Liver (tissue), 3 donors: ENCODE data around the gene IMPDH2.

Source experiments
- RXRA ChIP-seq, 2 donors: IDR thresholded peaks; 2 replicates each; pipeline ENCODE4 v1.6.1; 2017 to 2018; ENCODE audit warnings: antibody characterized with exemption in 2 of 2, mild to moderate bottlenecking in 1 of 2
- TF ChIP-seq, protein P1 (sequence below): IDR thresholded peaks from 2 replicates; pipeline ENCODE4 v1.6.1; 2016; ENCODE audit warnings: antibody characterized with exemption
- TF ChIP-seq, protein P2 (sequence below): fragments of 150-350 bp; IDR thresholded peaks from 2 replicates; pipeline ENCODE4 v1.5.1; 2017; ENCODE audit warnings: improper control_type of control experiment, low read depth, low read length; ENCODE audit not compliant: missing input control
- donor health status: healthy.
- donor health status: healthy.

- TF ChIP-seq RXRA (IDR thresholded peaks at IDR 0.05), result no peak
- TF ChIP-seq, protein P1, sequence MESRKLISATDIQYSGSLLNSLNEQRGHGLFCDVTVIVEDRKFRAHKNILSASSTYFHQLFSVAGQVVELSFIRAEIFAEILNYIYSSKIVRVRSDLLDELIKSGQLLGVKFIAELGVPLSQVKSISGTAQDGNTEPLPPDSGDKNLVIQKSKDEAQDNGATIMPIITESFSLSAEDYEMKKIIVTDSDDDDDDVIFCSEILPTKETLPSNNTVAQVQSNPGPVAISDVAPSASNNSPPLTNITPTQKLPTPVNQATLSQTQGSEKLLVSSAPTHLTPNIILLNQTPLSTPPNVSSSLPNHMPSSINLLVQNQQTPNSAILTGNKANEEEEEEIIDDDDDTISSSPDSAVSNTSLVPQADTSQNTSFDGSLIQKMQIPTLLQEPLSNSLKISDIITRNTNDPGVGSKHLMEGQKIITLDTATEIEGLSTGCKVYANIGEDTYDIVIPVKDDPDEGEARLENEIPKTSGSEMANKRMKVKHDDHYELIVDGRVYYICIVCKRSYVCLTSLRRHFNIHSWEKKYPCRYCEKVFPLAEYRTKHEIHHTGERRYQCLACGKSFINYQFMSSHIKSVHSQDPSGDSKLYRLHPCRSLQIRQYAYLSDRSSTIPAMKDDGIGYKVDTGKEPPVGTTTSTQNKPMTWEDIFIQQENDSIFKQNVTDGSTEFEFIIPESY, result no peak
- TF ChIP-seq, protein P2, sequence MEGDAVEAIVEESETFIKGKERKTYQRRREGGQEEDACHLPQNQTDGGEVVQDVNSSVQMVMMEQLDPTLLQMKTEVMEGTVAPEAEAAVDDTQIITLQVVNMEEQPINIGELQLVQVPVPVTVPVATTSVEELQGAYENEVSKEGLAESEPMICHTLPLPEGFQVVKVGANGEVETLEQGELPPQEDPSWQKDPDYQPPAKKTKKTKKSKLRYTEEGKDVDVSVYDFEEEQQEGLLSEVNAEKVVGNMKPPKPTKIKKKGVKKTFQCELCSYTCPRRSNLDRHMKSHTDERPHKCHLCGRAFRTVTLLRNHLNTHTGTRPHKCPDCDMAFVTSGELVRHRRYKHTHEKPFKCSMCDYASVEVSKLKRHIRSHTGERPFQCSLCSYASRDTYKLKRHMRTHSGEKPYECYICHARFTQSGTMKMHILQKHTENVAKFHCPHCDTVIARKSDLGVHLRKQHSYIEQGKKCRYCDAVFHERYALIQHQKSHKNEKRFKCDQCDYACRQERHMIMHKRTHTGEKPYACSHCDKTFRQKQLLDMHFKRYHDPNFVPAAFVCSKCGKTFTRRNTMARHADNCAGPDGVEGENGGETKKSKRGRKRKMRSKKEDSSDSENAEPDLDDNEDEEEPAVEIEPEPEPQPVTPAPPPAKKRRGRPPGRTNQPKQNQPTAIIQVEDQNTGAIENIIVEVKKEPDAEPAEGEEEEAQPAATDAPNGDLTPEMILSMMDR, result peak; percentile 90
Observed at GRCh38 chr3:49021813-49022687, 7.1 kb downstream of the IMPDH2 start, which contains the start of gene NDUFAF3.
